GM19240 (cell line): Measurements from ENCODE around the gene CRTC3.

Experiments used
- DNase-seq: peaks from one replicate; pipeline ENCODE4 v3.0.0; 2011; ENCODE audit warnings: low spot score; ENCODE audit not compliant: insufficient read length

Gene CRTC3

GRCh38 chr15:90592131-90592881 lies 62.6 kb downstream of the CRTC3 start:
- DNase-seq = no peak

DNA sequence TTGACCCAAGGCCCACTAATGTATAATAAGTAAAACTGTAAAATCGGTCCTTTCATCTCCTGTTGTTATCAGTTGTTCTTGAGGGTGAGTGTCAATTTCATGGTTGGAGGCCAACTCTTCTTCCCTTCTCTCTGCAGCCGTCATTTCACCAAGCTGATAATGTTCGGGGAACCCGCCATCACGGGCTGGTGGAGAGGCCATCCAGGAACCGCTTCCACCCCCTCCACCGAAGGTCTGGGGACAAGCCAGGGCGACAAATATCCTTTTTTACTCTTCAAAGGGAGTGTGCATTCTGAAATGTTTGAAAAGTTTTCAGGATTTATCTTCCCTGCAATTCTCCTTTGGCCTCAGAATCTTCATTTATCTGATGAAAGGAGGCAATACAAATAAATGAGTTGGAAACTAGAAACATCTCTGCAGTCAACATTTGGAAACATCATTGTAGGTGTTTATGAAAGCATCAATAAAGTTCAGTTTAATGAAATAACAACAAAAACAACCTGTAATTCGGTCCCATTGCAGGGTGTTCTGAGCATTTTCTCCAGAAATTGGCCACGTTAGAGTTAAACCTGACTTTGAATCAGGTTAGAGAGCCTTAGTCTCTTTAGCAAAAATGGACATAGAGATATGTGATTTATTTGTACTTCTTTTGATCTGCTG lies 63.9 kb downstream of the CRTC3 start:
- no peak for DNase-seq

- DNase-seq = no peak
Measured at GRCh38 chr15:90594301-90594738, 64.6 kb downstream of the CRTC3 start.

GRCh38 chr15:90595763-90596155 lies 66.0 kb downstream of the CRTC3 start:
- no peak for DNase-seq

DNA sequence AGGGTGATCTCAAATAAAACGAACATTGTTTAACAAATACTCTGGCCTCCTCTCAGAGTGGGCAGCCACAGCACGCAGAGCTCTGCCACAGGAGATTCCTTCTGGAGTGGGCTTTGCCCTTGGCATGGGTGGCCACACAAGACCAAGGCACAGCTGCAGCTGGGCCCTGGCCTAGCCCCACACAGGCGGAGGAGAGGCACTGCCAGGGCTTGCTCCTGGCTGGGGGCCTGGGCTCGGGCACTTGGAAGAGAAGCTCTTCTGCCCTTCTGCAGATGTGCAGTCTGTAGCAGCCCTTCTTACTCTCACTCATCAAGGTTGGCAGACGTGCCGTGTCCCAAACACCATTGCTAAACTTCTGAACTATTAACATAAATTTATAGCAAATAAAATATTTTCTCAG lies 67.2 kb downstream of the CRTC3 start:
- no peak for DNase-seq

- no peak for DNase-seq
Measured at GRCh38 chr15:90597577-90597976, 67.9 kb downstream of the CRTC3 start.

GRCh38 chr15:90598031-90598577 lies 68.4 kb downstream of the CRTC3 start:
- peak; percentile 43 for DNase-seq

DNA sequence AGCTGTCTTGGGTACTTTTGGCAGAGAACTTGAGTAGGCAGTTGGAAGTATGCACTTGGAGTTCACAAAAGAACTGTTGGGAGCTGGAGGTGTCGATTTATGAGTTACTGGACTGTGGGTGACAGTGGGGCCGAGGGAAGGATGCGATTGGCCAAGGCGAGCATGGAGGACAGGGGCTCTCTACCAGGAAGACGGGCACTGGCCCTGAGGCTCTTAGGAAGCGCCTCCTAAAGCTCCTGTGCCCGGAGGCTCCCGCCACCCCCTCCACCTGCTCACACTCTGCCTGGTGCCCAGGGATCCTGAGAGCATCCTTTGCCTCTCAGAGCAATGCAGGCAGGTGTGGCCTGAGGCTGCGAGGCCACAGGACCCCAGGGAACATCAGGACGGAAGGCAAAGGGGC lies 69.0 kb downstream of the CRTC3 start:
- no peak for DNase-seq

DNA sequence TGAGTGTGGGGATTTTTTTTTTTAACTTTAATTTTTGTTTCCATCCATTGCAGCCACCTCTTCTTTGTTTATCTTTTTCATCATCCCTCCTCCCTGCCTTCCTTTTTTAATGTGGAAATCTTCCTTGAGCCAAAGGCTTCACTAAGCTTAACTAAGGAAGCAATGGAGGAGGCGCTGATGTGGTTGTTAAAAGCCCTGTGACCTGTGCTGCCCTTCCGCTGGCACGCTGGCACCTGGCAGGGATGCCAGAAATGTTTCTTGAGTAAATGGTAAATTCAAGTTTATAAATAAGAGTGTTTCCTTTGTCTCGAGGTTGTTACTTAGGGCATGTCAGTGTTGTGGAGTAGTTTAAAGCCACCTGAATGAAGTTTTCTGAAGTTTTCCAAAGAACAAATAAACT lies 69.4 kb downstream of the CRTC3 start:
- no peak for DNase-seq

DNA sequence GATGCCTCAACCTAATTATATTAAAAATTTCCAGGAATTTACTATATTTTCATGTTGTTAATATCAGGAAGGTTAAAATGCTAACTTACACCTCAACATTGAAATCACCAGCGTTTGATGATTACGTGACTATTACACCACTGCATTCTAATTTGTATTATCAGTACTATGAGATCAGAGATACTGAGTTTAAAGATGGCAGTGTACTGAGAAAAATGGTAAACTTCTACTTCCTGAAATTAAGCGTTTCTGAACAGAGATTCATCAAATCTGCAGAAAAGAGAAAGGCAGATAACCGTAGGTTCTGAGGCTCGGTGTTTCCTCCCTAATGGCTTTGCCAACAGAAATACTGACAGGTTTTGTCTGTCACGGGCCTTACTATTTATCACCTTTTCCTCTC lies 69.9 kb downstream of the CRTC3 start:
- no peak for DNase-seq

- DNase-seq = no peak
Measured at GRCh38 chr15:90600954-90601353, 71.2 kb downstream of the CRTC3 start.

DNA sequence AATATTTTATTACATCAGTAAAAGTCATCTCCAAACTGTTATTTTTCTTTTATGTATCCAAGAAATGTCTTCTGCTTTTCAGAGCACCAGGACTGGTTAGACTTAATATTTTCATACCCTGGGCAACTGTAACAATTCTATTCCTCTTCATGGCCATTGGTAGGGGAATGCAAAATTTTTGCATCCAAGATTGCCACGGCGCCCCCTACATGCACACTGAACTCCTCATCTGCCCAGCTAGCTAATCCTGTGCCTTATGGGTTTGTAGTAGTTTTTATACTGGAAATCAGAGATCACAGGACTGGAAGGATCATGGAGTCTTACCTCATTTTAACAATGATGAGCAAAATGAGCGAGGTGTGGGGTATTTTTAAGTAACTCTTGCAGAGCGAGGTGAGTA lies 74.2 kb downstream of the CRTC3 start:
- no peak for DNase-seq

DNA sequence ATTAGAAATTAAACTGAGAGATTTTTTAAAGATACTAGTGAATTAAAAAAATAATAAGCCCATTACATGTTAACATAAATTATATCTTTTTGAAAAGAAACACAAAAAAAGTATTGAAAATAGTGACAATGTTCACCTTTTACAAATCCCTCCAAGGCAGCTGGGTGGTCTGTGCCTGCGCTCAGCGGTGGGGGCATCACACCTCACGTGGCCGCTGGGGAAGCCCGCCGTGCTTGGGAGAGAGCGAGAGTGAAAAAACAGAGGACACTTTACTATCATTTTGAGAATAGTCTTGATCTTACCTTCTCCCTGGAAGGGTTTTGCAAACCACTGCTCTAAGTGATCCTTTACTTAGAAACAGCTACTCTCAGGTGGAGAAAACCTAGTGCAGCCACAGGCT lies 76.9 kb downstream of the CRTC3 start:
- no peak for DNase-seq

DNA sequence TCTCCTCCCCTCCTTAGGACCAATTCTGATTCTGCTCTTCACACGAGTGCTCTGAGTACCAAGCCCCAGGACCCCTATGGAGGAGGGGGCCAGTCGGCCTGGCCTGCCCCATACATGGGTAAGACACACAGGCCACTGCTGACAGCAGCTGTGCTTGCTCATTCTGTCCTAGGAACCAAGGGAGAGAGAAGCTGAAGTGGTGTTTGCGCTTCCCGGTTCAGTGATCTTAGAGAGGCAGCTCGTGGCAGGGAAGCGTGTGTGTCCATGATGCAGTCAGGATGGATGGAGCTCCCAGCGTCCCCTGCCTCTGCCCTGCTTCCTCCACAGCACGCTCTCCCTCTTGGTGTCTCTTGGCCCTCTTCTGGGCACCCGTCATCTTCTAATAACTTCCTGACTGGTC lies 77.6 kb downstream of the CRTC3 start:
- DNase-seq = no peak

- DNase-seq = no peak
Measured at GRCh38 chr15:90609242-90610180, 79.8 kb downstream of the CRTC3 start.

DNA sequence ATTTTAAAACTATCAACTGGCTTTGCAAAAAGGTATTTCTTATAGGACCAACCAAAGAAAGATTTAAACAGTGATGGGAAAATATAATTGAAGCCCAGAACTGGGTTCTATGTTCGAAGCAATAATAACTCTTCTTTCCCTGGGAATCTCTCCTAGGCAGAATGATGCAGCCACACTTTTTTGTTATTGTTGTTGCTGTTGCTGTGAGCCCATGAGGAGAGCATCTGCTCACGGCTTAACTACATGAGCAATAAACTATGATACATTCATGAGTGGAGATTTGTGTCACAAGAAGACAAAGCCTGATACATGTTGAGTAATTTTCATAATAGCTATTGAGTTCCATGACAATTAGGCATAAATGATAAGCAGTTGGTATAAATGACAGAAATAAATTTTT lies 80.5 kb downstream of the CRTC3 start:
- no peak for DNase-seq

- no peak for DNase-seq
Measured at GRCh38 chr15:90611157-90611556, 81.4 kb downstream of the CRTC3 start.

- no peak for DNase-seq
Measured at GRCh38 chr15:90617171-90617570, 87.4 kb downstream of the CRTC3 start.

GRCh38 chr15:90617668-90618097 lies 88.0 kb downstream of the CRTC3 start:
- DNase-seq = no peak

- no peak for DNase-seq
Measured at GRCh38 chr15:90618330-90619125, 88.8 kb downstream of the CRTC3 start.

- DNase-seq = no peak
Measured at GRCh38 chr15:90619468-90619867, 89.7 kb downstream of the CRTC3 start.
